ENCODE results near the gene FHOD1. TPM values are rescaled to one million over a fixed set of nuclear protein-coding genes. Genes with fewer than 3 reads are reported as not detected.

The FHOD1 gene
- total and polyA plus RNA-seq, 2 of the 13 experiments (the other 11 are each of a cell fraction or from before 2014, with no cell fraction given) = 20.0 to 20.8 TPM

DNA sequence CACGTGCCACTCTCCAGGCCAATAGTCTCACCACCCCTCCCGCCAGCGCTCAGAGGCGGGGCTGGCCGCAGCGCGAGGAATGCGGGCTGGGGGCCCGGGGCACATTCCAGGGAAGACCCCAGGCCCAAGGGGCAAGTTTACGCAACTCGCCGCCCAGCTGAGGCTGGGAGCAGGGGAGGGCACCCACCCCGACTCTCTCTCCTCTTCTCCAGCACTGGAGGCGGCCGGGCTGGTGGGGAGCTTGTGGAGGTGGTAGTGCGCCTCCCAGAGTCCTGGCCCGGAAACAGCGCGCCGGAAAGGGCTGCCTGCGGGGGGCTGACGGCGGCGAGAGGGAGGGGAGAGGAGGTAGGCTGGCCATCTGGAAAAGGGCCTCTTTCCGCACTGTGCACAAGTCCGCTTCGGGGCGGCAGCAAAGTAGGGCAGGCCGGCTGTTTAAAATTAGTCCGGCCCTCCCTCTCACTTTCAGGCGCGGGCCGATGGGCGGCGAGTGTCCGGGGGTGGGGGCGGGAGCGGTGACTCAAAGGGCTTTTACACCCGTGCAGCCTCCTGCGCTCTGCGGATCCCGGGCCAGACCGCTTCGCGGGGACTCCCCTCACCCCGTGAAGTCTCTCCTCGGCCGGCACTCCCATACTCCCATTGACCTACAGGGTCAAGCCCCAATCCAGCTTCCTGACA is 1.1 kb downstream of the FHOD1 start (continued):
- TF ChIP-seq ZNF790 (CRISPR knock-in tag; IDR thresholded peaks at IDR 0.05; ENCODE audit: borderline replicate concordance) (0 out of 2 replicates have a peak, but pooled peaks have one; percentile 79), NPAS2 (CRISPR knock-in tag; IDR thresholded peaks at IDR 0.05; ENCODE audit: borderline replicate concordance) (no peak; the same call in 1 of the 2 replicates), KDM4B (CRISPR knock-in tag; IDR thresholded peaks at IDR 0.05) (peak; percentile 89; the same call in 1 of the 2 replicates), FOXK2 (IDR thresholded peaks at IDR 0.05) (no peak), ZBTB20 (CRISPR knock-in tag; IDR thresholded peaks at IDR 0.05; ENCODE audit: borderline replicate concordance, low read depth) (peak; percentile 83), ZNF468 (CRISPR knock-in tag; IDR thresholded peaks at IDR 0.05) (no peak), ATM (IDR thresholded peaks at IDR 0.05; ENCODE audit: borderline replicate concordance) (no peak), SYNCRIP (IDR thresholded peaks at IDR 0.05; ENCODE audit: insufficient read depth, low read depth, low read length) (no peak), SMARCC2 (IDR thresholded peaks at IDR 0.05) (no peak), KMT2B (CRISPR knock-in tag; IDR thresholded peaks at IDR 0.05) (peak; percentile 47), SIX1 (CRISPR knock-in tag; IDR thresholded peaks at IDR 0.05; ENCODE audit: borderline replicate concordance) (no peak), IRF2 (CRISPR knock-in tag; IDR thresholded peaks at IDR 0.05) (no peak; the same call in 1 of the 2 replicates), SALL1 (CRISPR knock-in tag; IDR thresholded peaks at IDR 0.05) (peak; percentile 95), ZNF234 (CRISPR knock-in tag; conservative IDR thresholded peaks at IDR 0.05) (no peak), NAIF1 (CRISPR knock-in tag; IDR thresholded peaks at IDR 0.05; ENCODE audit: borderline replicate concordance) (peak; percentile 91; the same call in 1 of the 2 replicates), KLF6 (CRISPR knock-in tag; IDR thresholded peaks at IDR 0.05) (peak; percentile 73), ZSCAN21 (CRISPR knock-in tag; IDR thresholded peaks at IDR 0.05; ENCODE audit: borderline replicate concordance) (peak; percentile 64; the same call in 1 of the 2 replicates)
- TF ChIP-seq, protein P1, sequence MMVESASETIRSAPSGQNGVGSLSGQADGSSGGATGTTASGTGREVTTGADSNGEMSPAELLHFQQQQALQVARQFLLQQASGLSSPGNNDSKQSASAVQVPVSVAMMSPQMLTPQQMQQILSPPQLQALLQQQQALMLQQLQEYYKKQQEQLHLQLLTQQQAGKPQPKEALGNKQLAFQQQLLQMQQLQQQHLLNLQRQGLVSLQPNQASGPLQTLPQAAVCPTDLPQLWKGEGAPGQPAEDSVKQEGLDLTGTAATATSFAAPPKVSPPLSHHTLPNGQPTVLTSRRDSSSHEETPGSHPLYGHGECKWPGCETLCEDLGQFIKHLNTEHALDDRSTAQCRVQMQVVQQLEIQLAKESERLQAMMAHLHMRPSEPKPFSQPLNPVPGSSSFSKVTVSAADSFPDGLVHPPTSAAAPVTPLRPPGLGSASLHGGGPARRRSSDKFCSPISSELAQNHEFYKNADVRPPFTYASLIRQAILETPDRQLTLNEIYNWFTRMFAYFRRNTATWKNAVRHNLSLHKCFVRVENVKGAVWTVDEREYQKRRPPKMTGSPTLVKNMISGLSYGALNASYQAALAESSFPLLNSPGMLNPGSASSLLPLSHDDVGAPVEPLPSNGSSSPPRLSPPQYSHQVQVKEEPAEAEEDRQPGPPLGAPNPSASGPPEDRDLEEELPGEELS (CRISPR knock-in tag; IDR thresholded peaks at IDR 0.05) = peak; percentile 76
- TF ChIP-seq, protein P2, sequence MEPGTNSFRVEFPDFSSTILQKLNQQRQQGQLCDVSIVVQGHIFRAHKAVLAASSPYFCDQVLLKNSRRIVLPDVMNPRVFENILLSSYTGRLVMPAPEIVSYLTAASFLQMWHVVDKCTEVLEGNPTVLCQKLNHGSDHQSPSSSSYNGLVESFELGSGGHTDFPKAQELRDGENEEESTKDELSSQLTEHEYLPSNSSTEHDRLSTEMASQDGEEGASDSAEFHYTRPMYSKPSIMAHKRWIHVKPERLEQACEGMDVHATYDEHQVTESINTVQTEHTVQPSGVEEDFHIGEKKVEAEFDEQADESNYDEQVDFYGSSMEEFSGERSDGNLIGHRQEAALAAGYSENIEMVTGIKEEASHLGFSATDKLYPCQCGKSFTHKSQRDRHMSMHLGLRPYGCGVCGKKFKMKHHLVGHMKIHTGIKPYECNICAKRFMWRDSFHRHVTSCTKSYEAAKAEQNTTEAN (CRISPR knock-in tag; conservative IDR thresholded peaks at IDR 0.05) = peak; percentile 58; the same call in 1 of the 2 replicates
- TF ChIP-seq, protein P3, sequence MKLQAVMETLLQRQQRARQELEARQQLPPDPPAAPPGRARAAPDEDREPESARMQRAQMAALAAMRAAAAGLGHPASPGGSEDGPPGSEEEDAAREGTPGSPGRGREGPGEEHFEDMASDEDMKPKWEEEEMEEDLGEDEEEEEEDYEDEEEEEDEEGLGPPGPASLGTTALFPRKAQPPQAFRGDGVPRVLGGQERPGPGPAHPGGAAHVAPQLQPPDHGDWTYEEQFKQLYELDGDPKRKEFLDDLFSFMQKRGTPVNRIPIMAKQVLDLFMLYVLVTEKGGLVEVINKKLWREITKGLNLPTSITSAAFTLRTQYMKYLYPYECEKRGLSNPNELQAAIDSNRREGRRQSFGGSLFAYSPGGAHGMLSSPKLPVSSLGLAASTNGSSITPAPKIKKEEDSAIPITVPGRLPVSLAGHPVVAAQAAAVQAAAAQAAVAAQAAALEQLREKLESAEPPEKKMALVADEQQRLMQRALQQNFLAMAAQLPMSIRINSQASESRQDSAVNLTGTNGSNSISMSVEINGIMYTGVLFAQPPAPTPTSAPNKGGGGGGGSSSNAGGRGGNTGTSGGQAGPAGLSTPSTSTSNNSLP (IDR thresholded peaks at IDR 0.05; ENCODE audit: low read depth, low read length) = no peak
- TF ChIP-seq, protein P4, sequence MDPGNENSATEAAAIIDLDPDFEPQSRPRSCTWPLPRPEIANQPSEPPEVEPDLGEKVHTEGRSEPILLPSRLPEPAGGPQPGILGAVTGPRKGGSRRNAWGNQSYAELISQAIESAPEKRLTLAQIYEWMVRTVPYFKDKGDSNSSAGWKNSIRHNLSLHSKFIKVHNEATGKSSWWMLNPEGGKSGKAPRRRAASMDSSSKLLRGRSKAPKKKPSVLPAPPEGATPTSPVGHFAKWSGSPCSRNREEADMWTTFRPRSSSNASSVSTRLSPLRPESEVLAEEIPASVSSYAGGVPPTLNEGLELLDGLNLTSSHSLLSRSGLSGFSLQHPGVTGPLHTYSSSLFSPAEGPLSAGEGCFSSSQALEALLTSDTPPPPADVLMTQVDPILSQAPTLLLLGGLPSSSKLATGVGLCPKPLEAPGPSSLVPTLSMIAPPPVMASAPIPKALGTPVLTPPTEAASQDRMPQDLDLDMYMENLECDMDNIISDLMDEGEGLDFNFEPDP (CRISPR knock-in tag; conservative IDR thresholded peaks at IDR 0.05) = peak; percentile 74; the same call in 1 of the 2 replicates
- TF ChIP-seq, protein P5, sequence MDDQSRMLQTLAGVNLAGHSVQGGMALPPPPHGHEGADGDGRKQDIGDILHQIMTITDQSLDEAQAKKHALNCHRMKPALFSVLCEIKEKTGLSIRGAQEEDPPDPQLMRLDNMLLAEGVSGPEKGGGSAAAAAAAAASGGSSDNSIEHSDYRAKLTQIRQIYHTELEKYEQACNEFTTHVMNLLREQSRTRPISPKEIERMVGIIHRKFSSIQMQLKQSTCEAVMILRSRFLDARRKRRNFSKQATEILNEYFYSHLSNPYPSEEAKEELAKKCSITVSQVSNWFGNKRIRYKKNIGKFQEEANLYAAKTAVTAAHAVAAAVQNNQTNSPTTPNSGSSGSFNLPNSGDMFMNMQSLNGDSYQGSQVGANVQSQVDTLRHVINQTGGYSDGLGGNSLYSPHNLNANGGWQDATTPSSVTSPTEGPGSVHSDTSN (CRISPR knock-in tag; IDR thresholded peaks at IDR 0.05; ENCODE audit: borderline replicate concordance) = no peak
